Prostate gland (tissue), 2 donors: Measurements from ENCODE around the gene ZNF827. TPM values are rescaled to one million over a fixed set of nuclear protein-coding genes. Genes with fewer than 3 reads are reported as not detected.

Experiments
- DNase-seq: peaks from one replicate; pipeline ENCODE4 v3.0.0-alpha.2; 2019; ENCODE audit warnings: low spot score
- H3K27ac ChIP-seq, 2 donors: fragments of 200-600 bp; sonication (generic); 2 replicates each; pipeline ENCODE4 v1.5.1; 2017 to 2019
- H3K27me3 ChIP-seq: fragments of 200-600 bp; sonication (generic); replicated peaks from 2 replicates; pipeline ENCODE4 v1.5.1; 2019; ENCODE audit not compliant: insufficient read depth
- H3K36me3 ChIP-seq, 2 donors: fragments of 200-600 bp; sonication (generic); 1 replicate in 1 of 2; 2 replicates in 1 of 2; pipeline versions ENCODE4 v1.5.1 to v1.8.1; 2017 to 2019
- H3K4me1 ChIP-seq: fragments of 200-600 bp; sonication (generic); replicated peaks from 2 replicates; pipeline ENCODE4 v1.5.1; 2019
- H3K4me3 ChIP-seq, 2 donors: fragments of 200-600 bp; sonication (generic); 2 replicates each; pipeline ENCODE4 v1.5.1; 2017 to 2019
- H3K9me3 ChIP-seq: fragments of 200-600 bp; sonication (generic); 2 replicates; pipeline ENCODE4 v1.5.1; 2017
- CTCF ChIP-seq, 4 experiments: fragments of 200-600 bp in 2 of 4; fragments of 450-650 bp in 2 of 4; sonication (generic) in 2 of 4; IDR thresholded peaks; 1 replicate in 3 of 4; 2 replicates in 1 of 4; pipeline ENCODE4 v1.5.1; 2016 to 2019; ENCODE audit warnings: antibody characterized with exemption in 4 of 4, mild to moderate bottlenecking in 2 of 4, moderate library complexity in 2 of 4
- POLR2A ChIP-seq: fragments of 450-650 bp; IDR thresholded peaks from one replicate; pipeline ENCODE4 v1.6.1; 2016; ENCODE audit warnings: antibody characterized with exemption, mild to moderate bottlenecking
- POLR2AphosphoS5 ChIP-seq: sonication (generic); formaldehyde crosslinking; IDR thresholded peaks from one replicate; pipeline ENCODE4 v1.6.1; 2017; ENCODE audit warnings: antibody characterized with exemption
- WGBS: methylation state at CpG from one replicate; pipeline ENCODE4 v1.1.5; 2018; 5-methylcytosine and 5-hydroxymethylcytosine counted together
- intact Hi-C: fragments of 100-400 bp; cut with DNase I; formaldehyde crosslinking; loops from one replicate; pipeline ENCODE4 v1.14.2; 2022
- total RNA-seq, 2 donors: library from RNA; depleted of rRNA; stranded (reverse); fragments of >200 nt; gene quantifications; one replicate each; pipeline ENCODE4 v1.1.0, GENCODE V29; 2016

The ZNF827 gene
- total RNA-seq, 2 donors from 2014 or later: 221 to 286 TPM

GRCh38 chr4:145796346-145796745 lies 142.3 kb downstream of the ZNF827 start:
- 82% methylated on average over 4 of the region's 4 CpGs for WGBS
- Histone ChIP-seq H3K4me3 (no peak overlapping the region), H3K27me3 (no peaks in the 10 kb centered on the region), H3K27ac (no peak overlapping the region), H3K36me3 (no peaks in the 10 kb centered on the region), H3K4me1 (no peaks in the 10 kb centered on the region), H3K9me3 (no peaks in the 10 kb centered on the region)
- DNase-seq: no peak
- TF ChIP-seq CTCF (IDR thresholded peaks at IDR 0.05): no peak
- TF ChIP-seq POLR2A: no peak
- TF ChIP-seq POLR2AphosphoS5: no peak
- intact Hi-C loops: no loop called here

- H3K4me3 ChIP-seq: no peak overlapping the region
- intact Hi-C loops: no loop called here
- H3K4me1 ChIP-seq: no peaks in the 10 kb centered on the region
- no peak for TF ChIP-seq CTCF (IDR thresholded peaks at IDR 0.05)
- no peak for TF ChIP-seq POLR2A
- TF ChIP-seq POLR2AphosphoS5: no peak
- H3K27ac ChIP-seq: no peak overlapping the region
- no peak for DNase-seq
- H3K9me3 ChIP-seq: no peaks in the 10 kb centered on the region
- WGBS: 83% methylated on average over 4 of the region's 4 CpGs
- H3K27me3 ChIP-seq: no peaks in the 10 kb centered on the region
- no peaks in the 10 kb centered on the region for H3K36me3 ChIP-seq
Measured at GRCh38 chr4:145795521-145795920, 143.1 kb downstream of the ZNF827 start.

GRCh38 chr4:145792429-145792828 lies 146.2 kb downstream of the ZNF827 start:
- WGBS: 95% methylated on average over 5 of the region's 5 CpGs
- H3K27ac ChIP-seq: no peak overlapping the region
- no peak for DNase-seq
- no peak overlapping the region for H3K4me3 ChIP-seq
- intact Hi-C loops: no loop called here
- H3K27me3 ChIP-seq: no peaks in the 10 kb centered on the region
- no peaks in the 10 kb centered on the region for H3K36me3 ChIP-seq
- H3K4me1 ChIP-seq: no peaks in the 10 kb centered on the region
- TF ChIP-seq POLR2A: no peak
- no peaks in the 10 kb centered on the region for H3K9me3 ChIP-seq

- DNase-seq: no peak
- no peaks in the 10 kb centered on the region for H3K4me1 ChIP-seq
- no peaks in the 10 kb centered on the region for H3K27me3 ChIP-seq
- WGBS: 45% methylated on average over 2 of the region's 2 CpGs
- no peak for TF ChIP-seq POLR2A
- no peak for TF ChIP-seq CTCF (IDR thresholded peaks at IDR 0.05)
- TF ChIP-seq POLR2AphosphoS5: no peak
- H3K27ac ChIP-seq: no peak overlapping the region
- intact Hi-C loops: no loop called here
- H3K36me3 ChIP-seq: no peaks in the 10 kb centered on the region
- H3K9me3 ChIP-seq: no peaks in the 10 kb centered on the region
- no peak overlapping the region for H3K4me3 ChIP-seq
Measured at GRCh38 chr4:145791988-145792387, 146.6 kb downstream of the ZNF827 start.

GRCh38 chr4:145788755-145789154 lies 149.9 kb downstream of the ZNF827 start:
- DNase-seq: no peak

More at GRCh38 chr4:145788755-145789154, 149.9 kb downstream of the ZNF827 start:
- no peaks in the 10 kb centered on the region for H3K9me3 ChIP-seq
- no peak for TF ChIP-seq CTCF (IDR thresholded peaks at IDR 0.05)
- no peak for TF ChIP-seq POLR2AphosphoS5
- TF ChIP-seq POLR2A: no peak
- H3K4me1 ChIP-seq: peaks cover 10% of the 10 kb centered on the region
- WGBS: 57% methylated on average over 2 of the region's 2 CpGs
- no peak overlapping the region for H3K4me3 ChIP-seq
- H3K27ac ChIP-seq: no peak overlapping the region
- no peaks in the 10 kb centered on the region for H3K36me3 ChIP-seq
- no peaks in the 10 kb centered on the region for H3K27me3 ChIP-seq
- intact Hi-C loops: no loop called here
